Uterus (tissue), 4 donors: ENCODE results near the gene PCDHGA1. TPM values are rescaled to one million over a fixed set of nuclear protein-coding genes. Genes with fewer than 3 reads are reported as not detected.
"Not testable (repeated sequence)": the region's sequence is repeated elsewhere in the genome, so short reads cannot be mapped to it uniquely, and the experiment has no call there.

Experiments
- DNase-seq, 2 donors: peaks; one replicate each; pipeline ENCODE4 v3.0.0-alpha.2; 2019 to 2020
- H3K27ac ChIP-seq, 2 donors: fragments of 200-600 bp; sonication (generic); 1 replicate in 1 of 2; 2 replicates in 1 of 2; pipeline ENCODE4 v1.5.1; 2016 to 2018
- H3K27me3 ChIP-seq, 2 donors: fragments of 200-600 bp; sonication (generic); one replicate each; pipeline ENCODE4 v1.5.1; 2018 to 2019; ENCODE audit warnings: control low read depth in 1 of 2
- H3K36me3 ChIP-seq, 2 donors: fragments of 200-600 bp; sonication (generic); one replicate each; pipeline ENCODE4 v1.5.1; 2019; ENCODE audit warnings: control low read depth in 1 of 2
- H3K4me1 ChIP-seq, 2 donors: fragments of 200-600 bp; sonication (generic); one replicate each; pipeline ENCODE4 v1.5.1; 2018 to 2019; ENCODE audit warnings: control low read depth in 1 of 2
- H3K4me3 ChIP-seq, 2 donors: fragments of 200-600 bp; sonication (generic); 1 replicate in 1 of 2; 2 replicates in 1 of 2; pipeline ENCODE4 v1.5.1; 2018 to 2019; ENCODE audit warnings: mild to moderate bottlenecking in 1 of 2
- H3K9me3 ChIP-seq, 2 donors: fragments of 200-600 bp; sonication (generic); one replicate each; pipeline ENCODE4 v1.5.1; 2019; ENCODE audit warnings: control low read depth in 1 of 2
- CTCF ChIP-seq, 4 experiments: fragments of 200-600 bp in 2 of 4; fragments of 450-650 bp in 2 of 4; sonication (generic) in 2 of 4; IDR thresholded peaks; one replicate each; pipeline ENCODE4 v1.5.1; 2016 to 2019; ENCODE audit warnings: antibody characterized with exemption in 4 of 4, mild to moderate bottlenecking in 2 of 4, moderate library complexity in 1 of 4
- POLR2A ChIP-seq, 2 donors: fragments of 450-650 bp; IDR thresholded peaks; one replicate each; pipeline ENCODE4 v1.6.1; 2016; ENCODE audit warnings: antibody characterized with exemption in 2 of 2, mild to moderate bottlenecking in 1 of 2, moderate library complexity in 1 of 2
- intact Hi-C: fragments of 100-400 bp; cut with DNase I; formaldehyde crosslinking; loops from one replicate; pipeline ENCODE4 v1.15.1; 2023; ENCODE audit warnings: low total_unique reads
- total RNA-seq, 4 donors: library from RNA; depleted of rRNA in 3 of 4; stranded (reverse); fragments of >200 nt in 3 of 4; gene quantifications; one replicate each; pipeline versions ENCODE4 v1.1.0 to v1.2.4, GENCODE V29; 2014 to 2023
- donor health status: DM: yes; HTN: yes; CAD: no.

Gene PCDHGA1
- total RNA-seq, 4 donors from 2014 or later = under 0.01 to 3.3 (median 1.5) TPM

GRCh38 chr5:141387557-141388311 lies 57.4 kb downstream of the PCDHGA1 start, which contains the start of gene PCDHGB4:
PCDHGB4 (plus strand) TSS chr5:141387698; CDS start chr5:141387885, 187 bp downstream.
- H3K4me1 ChIP-seq, H3K27ac ChIP-seq, H3K27me3 ChIP-seq, DNase-seq, H3K4me3 ChIP-seq, intact Hi-C loops, H3K36me3 ChIP-seq: not testable (repeated sequence)
- TF ChIP-seq CTCF (IDR thresholded peaks at IDR 0.05) = peak in 1 of 4 experiments; percentile 27
- peaks cover 0 to 86% of the 10 kb centered on the region in 2 donors for H3K9me3 ChIP-seq

DNA sequence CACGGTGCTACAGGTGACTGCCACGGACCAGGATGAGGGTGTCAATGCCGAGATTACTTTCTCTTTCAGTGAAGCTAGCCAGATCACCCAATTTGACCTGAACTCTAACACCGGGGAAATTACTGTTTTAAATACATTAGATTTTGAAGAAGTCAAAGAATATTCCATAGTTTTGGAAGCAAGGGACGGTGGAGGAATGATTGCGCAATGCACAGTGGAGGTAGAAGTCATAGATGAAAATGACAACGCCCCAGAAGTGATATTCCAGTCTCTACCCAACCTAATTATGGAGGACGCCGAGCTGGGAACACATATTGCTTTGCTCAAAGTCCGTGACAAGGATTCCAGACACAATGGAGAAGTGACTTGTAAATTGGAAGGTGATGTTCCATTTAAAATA lies 58.3 kb downstream of the PCDHGA1 start:
- DNase-seq = no peak
- TF ChIP-seq POLR2A (IDR thresholded peaks at IDR 0.05) (no peak), CTCF (IDR thresholded peaks at IDR 0.05) (no peak)
- H3K27ac ChIP-seq = no peak overlapping the region
- no peaks in the 10 kb centered on the region for H3K4me1 ChIP-seq
- intact Hi-C loops = no loop called here
- no peaks in the 10 kb centered on the region for H3K36me3 ChIP-seq
- H3K4me3 ChIP-seq = no peak overlapping the region
- H3K27me3 ChIP-seq = no peaks in the 10 kb centered on the region
- peaks cover 0 to 86% of the 10 kb centered on the region in 2 donors for H3K9me3 ChIP-seq

DNA sequence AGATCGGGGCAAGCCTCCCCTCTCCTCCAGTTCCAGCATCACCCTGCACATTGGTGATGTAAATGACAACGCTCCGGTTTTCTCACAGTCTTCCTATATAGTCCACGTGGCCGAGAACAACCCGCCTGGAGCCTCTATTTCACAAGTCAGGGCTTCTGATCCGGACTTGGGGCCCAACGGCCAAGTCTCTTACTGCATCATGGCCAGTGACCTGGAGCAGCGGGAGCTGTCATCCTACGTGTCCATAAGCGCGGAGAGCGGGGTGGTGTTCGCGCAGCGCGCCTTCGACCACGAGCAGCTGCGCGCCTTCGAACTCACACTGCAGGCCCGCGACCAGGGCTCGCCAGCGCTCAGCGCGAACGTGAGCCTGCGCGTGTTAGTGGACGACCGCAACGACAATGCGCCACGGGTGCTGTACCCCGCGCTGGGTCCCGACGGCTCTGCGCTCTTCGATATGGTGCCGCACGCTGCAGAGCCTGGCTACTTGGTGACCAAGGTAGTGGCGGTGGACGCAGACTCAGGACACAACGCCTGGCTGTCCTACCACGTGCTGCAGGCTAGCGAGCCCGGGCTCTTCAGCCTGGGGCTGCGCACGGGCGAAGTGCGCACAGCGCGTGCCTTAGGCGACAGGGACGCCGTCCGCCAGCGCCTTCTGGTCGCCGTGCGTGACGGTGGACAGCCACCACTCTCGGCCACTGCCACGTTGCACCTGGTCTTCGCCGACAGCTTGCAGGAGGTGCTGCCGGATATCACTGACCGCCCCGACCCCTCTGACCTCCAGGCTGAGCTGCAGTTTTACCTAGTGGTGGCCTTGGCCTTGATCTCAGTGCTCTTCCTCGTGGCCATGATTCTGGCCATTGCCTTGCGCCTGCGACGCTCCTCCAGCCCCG lies 59.1 kb downstream of the PCDHGA1 start:
- TF ChIP-seq CTCF (IDR thresholded peaks at IDR 0.05) (no peak), POLR2A (IDR thresholded peaks at IDR 0.05) (no peak)
- Histone ChIP-seq H3K4me3 (no peak overlapping the region), H3K9me3 (peaks cover 0 to 86% of the 10 kb centered on the region in 2 donors), H3K36me3 (no peaks in the 10 kb centered on the region), H3K27me3 (no peaks in the 10 kb centered on the region), H3K27ac (no peak overlapping the region), H3K4me1 (no peaks in the 10 kb centered on the region)
- no peak for DNase-seq
- intact Hi-C loops = no loop called here

- no peaks in the 10 kb centered on the region for H3K36me3 ChIP-seq
- intact Hi-C loops = no loop called here
- no peak for TF ChIP-seq CTCF (IDR thresholded peaks at IDR 0.05)
- TF ChIP-seq POLR2A (IDR thresholded peaks at IDR 0.05) = no peak
Observed at GRCh38 chr5:141392429-141393198, 62.3 kb downstream of the PCDHGA1 start, which contains the start of gene PCDHGA8. PCDHGA8 (plus strand) TSS chr5:141392633; CDS start chr5:141392814, 181 bp downstream.

More at GRCh38 chr5:141392429-141393198, 62.3 kb downstream of the PCDHGA1 start, which contains the start of gene PCDHGA8:
- Histone ChIP-seq H3K9me3 (peaks cover 0 to 82% of the 10 kb centered on the region in 2 donors), H3K27ac (no peak within 1 kb of the TSS), H3K4me1 (no peaks in the 10 kb centered on the region), H3K4me3 (no peak within 1 kb of the TSS), H3K27me3 (no peaks in the 10 kb centered on the region)
- no peak for DNase-seq
